ENCODE measurements around the gene CERS5.

The CERS5 gene

GRCh38 chr12:50207424-50207823, 40.3 kb upstream of the CERS5 start:
- H3K9me3 ChIP-seq (ENCODE audit: low read length), result no peaks in the 10 kb centered on the region
- no peaks in the 10 kb centered on the region for H3K36me3 ChIP-seq (ENCODE audit: insufficient read depth, low read length)
- no peak for TF ChIP-seq CTCF (IDR thresholded peaks at IDR 0.05; ENCODE audit: low read length)
- TF ChIP-seq EZH2 (IDR thresholded peaks at IDR 0.05; ENCODE audit: borderline replicate concordance, low read length), result no peak
- H4K20me1 ChIP-seq (ENCODE audit: insufficient read depth, low read length), result no peaks in the 10 kb centered on the region
- no peaks in the 10 kb centered on the region for H3K4me1 ChIP-seq (ENCODE audit: insufficient read depth, low read length, severe bottlenecking)
- H3K9me2 ChIP-seq (ENCODE audit: low read depth, low read length), result no peaks in the 10 kb centered on the region
- H3K4me3 ChIP-seq (ENCODE audit: low read depth, low read length, poor library complexity, severe bottlenecking), result no peak overlapping the region
- no peaks in the 10 kb centered on the region for H3K27me3 ChIP-seq (ENCODE audit: insufficient read depth, low read length)
- H3F3A ChIP-seq (ENCODE audit: insufficient read depth, low read length), result no peaks in the 10 kb centered on the region
- H3K4me2 ChIP-seq (ENCODE audit: low read length), result no peak overlapping the region
- no peak overlapping the region for H3K27ac ChIP-seq (ENCODE audit: low read depth, low read length, poor library complexity, severe bottlenecking)
- H2AFZ ChIP-seq (ENCODE audit: low read length), result no peak overlapping the region
- no peaks in the 10 kb centered on the region for H3K79me2 ChIP-seq (ENCODE audit: insufficient read depth, low read length)
- H3K9ac ChIP-seq (ENCODE audit: low read length), result no peak overlapping the region

DNA sequence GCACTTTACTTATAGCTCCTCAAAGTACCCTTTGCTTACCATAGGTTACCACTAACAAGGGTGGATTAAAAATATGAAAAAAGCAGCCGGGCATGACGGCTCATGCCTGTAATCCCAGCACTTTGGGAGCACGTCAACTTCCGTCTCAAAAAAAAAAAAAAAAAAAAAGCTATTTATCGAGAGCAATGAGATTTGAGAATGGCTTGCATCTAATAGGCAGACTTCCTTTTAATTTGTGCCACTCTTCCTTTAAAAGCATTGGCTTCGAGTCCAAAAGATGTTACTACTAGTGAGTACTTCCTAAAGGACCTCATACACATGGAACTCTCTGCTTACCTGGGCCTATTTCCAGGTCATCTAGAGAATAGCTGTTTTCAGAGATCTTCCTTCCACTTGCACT, 38.5 kb upstream of the CERS5 start:
- no peaks in the 10 kb centered on the region for H3F3A ChIP-seq (ENCODE audit: insufficient read depth, low read length)
- H3K27me3 ChIP-seq (ENCODE audit: insufficient read depth, low read length), result no peaks in the 10 kb centered on the region
- H4K20me1 ChIP-seq (ENCODE audit: insufficient read depth, low read length), result no peaks in the 10 kb centered on the region
- H3K79me2 ChIP-seq (ENCODE audit: insufficient read depth, low read length), result no peaks in the 10 kb centered on the region
- no peak overlapping the region for H2AFZ ChIP-seq (ENCODE audit: low read length)
- no peak overlapping the region for H3K9ac ChIP-seq (ENCODE audit: low read length)
- no peak overlapping the region for H3K4me3 ChIP-seq (ENCODE audit: low read depth, low read length, poor library complexity, severe bottlenecking)
- TF ChIP-seq EZH2 (IDR thresholded peaks at IDR 0.05; ENCODE audit: borderline replicate concordance, low read length), result no peak
- no peak for TF ChIP-seq CTCF (IDR thresholded peaks at IDR 0.05; ENCODE audit: low read length)
- no peaks in the 10 kb centered on the region for H3K9me2 ChIP-seq (ENCODE audit: low read depth, low read length)
- no peak overlapping the region for H3K27ac ChIP-seq (ENCODE audit: low read depth, low read length, poor library complexity, severe bottlenecking)
- H3K4me2 ChIP-seq (ENCODE audit: low read length), result no peak overlapping the region
- H3K9me3 ChIP-seq (ENCODE audit: low read length), result no peaks in the 10 kb centered on the region
- no peaks in the 10 kb centered on the region for H3K4me1 ChIP-seq (ENCODE audit: insufficient read depth, low read length, severe bottlenecking)
- no peaks in the 10 kb centered on the region for H3K36me3 ChIP-seq (ENCODE audit: insufficient read depth, low read length)

DNA sequence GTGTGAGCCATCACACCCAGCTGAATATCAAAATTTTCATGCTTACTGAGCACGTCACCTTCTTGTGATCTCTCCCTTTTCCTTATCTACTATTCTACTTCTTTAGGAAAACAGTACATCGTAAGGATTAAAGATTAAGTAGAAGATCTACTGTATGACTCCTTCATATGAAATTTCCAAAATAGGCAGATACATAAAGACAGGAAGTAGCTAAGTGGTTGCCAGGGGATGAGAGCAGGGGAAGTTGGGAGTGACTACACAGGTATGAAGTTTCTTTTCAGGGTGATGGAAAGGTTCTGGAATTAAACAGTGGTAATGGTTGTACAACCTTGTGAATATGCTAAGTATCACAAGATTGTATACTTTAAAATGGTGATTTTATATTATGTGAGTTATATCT, 36.5 kb upstream of the CERS5 start:
- Histone ChIP-seq H4K20me1 (ENCODE audit: insufficient read depth, low read length) (no peaks in the 10 kb centered on the region), H3K27ac (ENCODE audit: low read depth, low read length, poor library complexity, severe bottlenecking) (no peak overlapping the region), H3K4me1 (ENCODE audit: insufficient read depth, low read length, severe bottlenecking) (no peaks in the 10 kb centered on the region), H3K9me3 (ENCODE audit: low read length) (no peaks in the 10 kb centered on the region), H2AFZ (ENCODE audit: low read length) (no peak overlapping the region), H3K36me3 (ENCODE audit: insufficient read depth, low read length) (no peaks in the 10 kb centered on the region), H3K9me2 (ENCODE audit: low read depth, low read length) (no peaks in the 10 kb centered on the region), H3F3A (ENCODE audit: insufficient read depth, low read length) (no peaks in the 10 kb centered on the region), H3K9ac (ENCODE audit: low read length) (no peak overlapping the region), H3K27me3 (ENCODE audit: insufficient read depth, low read length) (no peaks in the 10 kb centered on the region), H3K4me3 (ENCODE audit: low read depth, low read length, poor library complexity, severe bottlenecking) (no peak overlapping the region), H3K79me2 (ENCODE audit: insufficient read depth, low read length) (no peaks in the 10 kb centered on the region), H3K4me2 (ENCODE audit: low read length) (no peak overlapping the region)
- no peak for TF ChIP-seq CTCF (IDR thresholded peaks at IDR 0.05; ENCODE audit: low read length)
- no peak for TF ChIP-seq EZH2 (IDR thresholded peaks at IDR 0.05; ENCODE audit: borderline replicate concordance, low read length)

Data from OCI-LY1 (cell line).